GM10248 (cell line): Measurements from ENCODE around the gene SNAPC1.

ENCODE experiments used
- CTCF ChIA-PET: fragments of 300-600 bp; sonication (Branson Sonifier 250); formaldehyde crosslinking; extraction: SDS; loops from one replicate; lab custom pipeline; 2021; ENCODE audit warnings: antibody characterized with exemption; lab: Yijun Ruan, JAX
- POLR2A ChIA-PET: fragments of 350-650 bp; sonication (Branson Sonifier 250); formaldehyde crosslinking; extraction: SDS; loops from one replicate; lab custom pipeline; 2020; ENCODE audit warnings: antibody characterized with exemption; lab: Yijun Ruan, JAX
- DNase-seq: peaks from one replicate; pipeline ENCODE4 v3.0.0; 2012; ENCODE audit errors: extremely low spot score
- CTCF ChIP-seq: IDR thresholded peaks from 2 replicates; pipeline ENCODE4 v1.5.1; 2012; ENCODE audit warnings: mild to moderate bottlenecking, low read depth; ENCODE audit errors: extremely low read depth, missing control alignments, control extremely low read depth

The SNAPC1 gene

GRCh38 chr14:61812347-61813095 is 50.3 kb downstream of the SNAPC1 start, which contains the start of gene SYT16:
Gene SYT16 (plus strand): TSS chr14:61812703.
- ChIA-PET CTCF (no interaction called here), POLR2A (no interaction called here)
- no peak for TF ChIP-seq CTCF
- peak; percentile 26 for DNase-seq

- no peak for DNase-seq
- POLR2A ChIA-PET: no interaction called here
- TF ChIP-seq CTCF: no peak
- CTCF ChIA-PET: no interaction called here
Measured at GRCh38 chr14:61813096-61813606, 50.9 kb downstream of the SNAPC1 start.

- no peak for TF ChIP-seq CTCF
- DNase-seq: no peak
- POLR2A ChIA-PET: no interaction called here
- CTCF ChIA-PET: interaction anchor here (2.3 kb wide), 1 partner anchor 360 kb away, joined by 5 read pairs; no protein-coding TSS in a partner anchor
Measured at GRCh38 chr14:61822458-61822857, 60.2 kb downstream of the SNAPC1 start.

GRCh38 chr14:61832783-61833182 is 70.6 kb downstream of the SNAPC1 start:
- POLR2A ChIA-PET: no interaction called here
- DNase-seq: no peak
- CTCF ChIA-PET: no interaction called here
- no peak for TF ChIP-seq CTCF

GRCh38 chr14:61836184-61836583 is 74.0 kb downstream of the SNAPC1 start:
- TF ChIP-seq CTCF: no peak
- DNase-seq: no peak
- POLR2A ChIA-PET: no interaction called here
- CTCF ChIA-PET: interaction anchor here (0.7 to 3.7 kb wide), 33 partner anchors 10 to 556 kb away, joined by 3 to 77 read pairs (median 8); no protein-coding TSS in a partner anchor

GRCh38 chr14:61836807-61837206 is 74.6 kb downstream of the SNAPC1 start:
- CTCF ChIA-PET: interaction anchor here (0.6 to 3.7 kb wide), 62 partner anchors 10 to 569 kb away, joined by 3 to 77 read pairs (median 6); partner anchors contain the start of gene HIF1A
- no peak for TF ChIP-seq CTCF

More at GRCh38 chr14:61836807-61837206, 74.6 kb downstream of the SNAPC1 start:
- POLR2A ChIA-PET: no interaction called here
- DNase-seq: no peak
